D341Med (cell line): Measurements from ENCODE around the gene CLEC4F.

ENCODE experiments used
- DNase-seq: peaks from one replicate; pipeline ENCODE4 v3.0.0; 2012; ENCODE audit warnings: low spot score

The CLEC4F gene

GRCh38 chr2:70785137-70785911 is 35.1 kb downstream of the CLEC4F start:
- DNase-seq, result peak; percentile 51

- no peak for DNase-seq
Observed at GRCh38 chr2:70784320-70784719, 36.1 kb downstream of the CLEC4F start.

- DNase-seq, result no peak
Observed at GRCh38 chr2:70779911-70780545, 40.4 kb downstream of the CLEC4F start.

- DNase-seq, result no peak
Observed at GRCh38 chr2:70779491-70779890, 40.9 kb downstream of the CLEC4F start.

- no peak for DNase-seq
Observed at GRCh38 chr2:70778676-70779075, 41.7 kb downstream of the CLEC4F start.

- DNase-seq, result no peak
Observed at GRCh38 chr2:70777450-70777849, 42.9 kb downstream of the CLEC4F start.

GRCh38 chr2:70776266-70776665 is 44.1 kb downstream of the CLEC4F start:
- no peak for DNase-seq

- no peak for DNase-seq
Observed at GRCh38 chr2:70775141-70775540, 45.3 kb downstream of the CLEC4F start.

GRCh38 chr2:70772486-70773155 is 47.8 kb downstream of the CLEC4F start:
- no peak for DNase-seq

GRCh38 chr2:70771446-70771845 is 49.0 kb downstream of the CLEC4F start:
- no peak for DNase-seq

GRCh38 chr2:70769450-70769849 is 50.9 kb downstream of the CLEC4F start:
- DNase-seq, result no peak

GRCh38 chr2:70768590-70769085 is 51.8 kb downstream of the CLEC4F start:
- DNase-seq, result no peak

GRCh38 chr2:70767699-70768589 is 52.5 kb downstream of the CLEC4F start, which contains the start of gene ADD2:
Gene ADD2 (minus strand): TSS chr2:70768200. CDS start chr2:70706408, 61,792 bp downstream.
- DNase-seq, result peak; percentile 76

- peak; percentile 73 for DNase-seq
Observed at GRCh38 chr2:70767079-70767698, 53.2 kb downstream of the CLEC4F start.

- no peak for DNase-seq
Observed at GRCh38 chr2:70766357-70767078, 53.9 kb downstream of the CLEC4F start.

GRCh38 chr2:70765507-70765906 is 54.9 kb downstream of the CLEC4F start:
- DNase-seq, result no peak

- DNase-seq, result no peak
Observed at GRCh38 chr2:70759446-70759845, 61.0 kb downstream of the CLEC4F start.
